Body of pancreas (tissue), 4 donors: ENCODE results near the gene MKKS. TPM values are rescaled to one million over a fixed set of nuclear protein-coding genes. Genes with fewer than 3 reads are reported as not detected.

Experiments
- ATAC-seq: fragments of 150-250 bp; one replicate; pipeline ENCODE4 v1.9.1; 2016
- DNase-seq, 4 donors: peaks; one replicate each; pipeline ENCODE4 v3.0.0-alpha.2; 2019
- H3K27ac ChIP-seq, 4 donors: fragments of 200-600 bp; sonication (generic); 1 replicate in 3 of 4; 2 replicates in 1 of 4; pipeline versions ENCODE4 v1.5.1 to v1.6.1; 2016 to 2019; ENCODE audit warnings: mild to moderate bottlenecking in 1 of 4, mixed read lengths in 1 of 4, moderate library complexity in 1 of 4
- H3K27me3 ChIP-seq, 2 donors: fragments of 200-600 bp; sonication (generic); one replicate each; pipeline ENCODE4 v1.6.0; 2016; ENCODE audit warnings: mild to moderate bottlenecking in 1 of 2
- H3K36me3 ChIP-seq, 2 donors: fragments of 200-600 bp; sonication (generic); replicated peaks in 1 of 2; 2 replicates each; pipeline ENCODE4 v1.5.1; 2016; ENCODE audit warnings: low read depth in 2 of 2; ENCODE audit not compliant: insufficient read depth in 1 of 2
- H3K4me1 ChIP-seq: fragments of 200-600 bp; sonication (generic); one replicate; pipeline ENCODE4 v1.6.0; 2016
- H3K4me3 ChIP-seq, 2 donors: fragments of 200-600 bp; sonication (generic); 1 replicate in 1 of 2; 2 replicates in 1 of 2; pipeline ENCODE4 v1.5.1; 2016 to 2019
- H3K9me3 ChIP-seq, 3 donors: fragments of 200-600 bp; sonication (generic); 1 replicate in 2 of 3; 2 replicates in 1 of 3; pipeline ENCODE4 v1.5.1; 2016
- CTCF ChIP-seq, 7 experiments: fragments of 450-650 bp in 4 of 7; fragments of 200-600 bp in 3 of 7; sonication (generic) in 3 of 7; IDR thresholded peaks; one replicate each; pipeline ENCODE4 v1.5.1; 2016 to 2019; ENCODE audit warnings: antibody characterized with exemption in 7 of 7
- POLR2A ChIP-seq, 3 donors: fragments of 450-650 bp; IDR thresholded peaks; one replicate each; pipeline ENCODE4 v1.6.1; 2016; ENCODE audit warnings: antibody characterized with exemption in 3 of 3, mild to moderate bottlenecking in 2 of 3
- WGBS, 2 donors: methylation state at CpG; one replicate each; pipeline ENCODE4 v1.1.5; 2017; 5-methylcytosine and 5-hydroxymethylcytosine counted together
- intact Hi-C: fragments of 100-400 bp; cut with DNase I; formaldehyde crosslinking; loops from one replicate; pipeline ENCODE4 v1.15.1; 2023
- total RNA-seq, 2 donors: library from RNA; depleted of rRNA; stranded (reverse); fragments of >200 nt; gene quantifications; one replicate each; pipeline ENCODE4 v1.1.0, GENCODE V29; 2016

The MKKS gene
- total RNA-seq, 2 donors from 2014 or later = 5.3 to 8.6 TPM

DNA sequence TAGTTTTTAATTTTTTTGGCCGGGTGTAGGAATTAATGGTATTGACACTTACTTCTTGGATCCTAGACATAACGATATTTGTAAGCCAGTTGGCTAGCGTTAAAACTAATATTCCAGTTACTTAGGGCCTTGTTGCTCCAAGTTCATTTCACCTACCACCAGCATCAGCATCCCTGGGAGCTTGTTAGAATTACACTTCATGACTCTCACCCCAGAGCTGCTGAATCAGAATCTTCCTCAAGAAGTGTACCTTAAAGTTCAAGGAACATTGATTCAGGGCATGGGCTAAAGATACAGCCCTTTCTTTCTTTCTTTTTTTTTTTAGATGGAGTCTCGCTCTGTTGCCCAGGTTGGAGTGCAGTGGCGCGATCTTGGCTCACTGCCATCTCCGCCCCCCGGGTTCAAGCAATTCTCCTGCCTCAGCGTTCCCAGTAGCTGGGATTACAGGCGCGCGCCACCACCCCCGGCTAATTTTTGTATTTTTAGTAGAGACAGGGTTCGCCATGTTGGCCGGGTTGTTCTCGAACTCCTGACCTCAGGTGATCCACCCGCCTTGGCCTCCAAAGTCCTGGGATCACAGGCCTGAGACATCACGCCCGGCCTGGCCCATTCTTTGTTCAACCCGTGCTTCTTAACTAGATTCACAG is 2.2 kb upstream of the MKKS start:
- no peaks in the 10 kb centered on the region for H3K36me3 ChIP-seq
- no peaks in the 10 kb centered on the region for H3K9me3 ChIP-seq
- DNase-seq (no peak), ATAC-seq (no peak)
- H3K27me3 ChIP-seq = no peaks in the 10 kb centered on the region
- peaks cover 30% of the 10 kb centered on the region for H3K4me1 ChIP-seq
- no peak overlapping the region for H3K4me3 ChIP-seq
- 92 to 93% methylated on average over 20 of the region's 20 CpGs for WGBS, 2 donors
- intact Hi-C loops = no loop called here
- H3K27ac ChIP-seq = no peak overlapping the region
- TF ChIP-seq CTCF (IDR thresholded peaks at IDR 0.05) (no peak), POLR2A (IDR thresholded peaks at IDR 0.05) (no peak)

DNA sequence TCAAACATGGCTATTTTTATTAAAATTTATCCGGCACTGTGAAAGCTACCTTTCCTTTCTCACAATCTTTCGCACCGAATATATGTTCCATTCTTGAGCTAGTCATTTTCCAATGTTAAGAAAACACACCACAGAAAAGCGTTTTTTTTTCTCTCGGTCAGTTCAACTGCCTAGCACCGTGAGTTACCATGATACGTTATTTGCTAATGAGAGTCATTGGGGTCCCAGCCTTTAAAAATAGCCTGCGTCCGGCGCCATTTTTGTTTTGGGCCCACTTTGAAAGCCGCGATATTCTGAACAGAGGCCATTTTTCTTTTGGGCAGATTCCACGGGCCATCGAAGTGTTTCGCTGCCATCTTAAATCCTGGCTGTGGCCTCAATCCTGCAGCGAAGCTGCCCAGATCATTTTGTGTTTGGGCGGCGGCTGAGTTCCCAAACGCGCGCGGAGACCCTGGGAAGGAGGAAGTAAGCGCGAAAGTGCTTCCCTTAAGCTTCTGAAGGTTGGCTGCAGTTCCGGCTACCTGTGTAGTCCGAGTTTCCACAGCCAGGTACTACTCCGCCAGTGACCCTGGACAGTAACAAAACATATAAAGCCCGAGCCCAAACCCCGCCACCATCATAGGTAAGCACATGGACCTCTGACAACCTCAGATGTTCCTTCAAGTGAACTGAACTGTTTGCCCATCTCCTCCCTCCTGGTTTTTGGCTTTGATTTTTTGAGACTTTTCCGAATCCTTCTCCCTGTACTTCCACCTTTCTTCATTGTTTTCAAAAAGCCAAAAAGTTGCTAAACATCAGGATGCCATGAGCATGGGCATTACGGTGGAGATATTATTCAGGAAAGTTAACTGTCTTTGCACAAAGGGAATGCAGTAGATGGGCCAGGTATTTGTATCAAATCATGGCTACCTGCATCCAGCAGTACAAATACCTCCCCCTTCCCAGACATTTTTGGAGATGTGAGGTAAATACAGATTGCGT is 1.1 kb upstream of the MKKS start, which contains the start of gene SLX4IP:
Gene SLX4IP (plus strand): TSS at position 474 of the 981 bp plus-strand sequence. CDS start 22,900 bp downstream, outside the sequence.
- peak; percentile 94 to 97 (median 95) for DNase-seq
- no peaks in the 10 kb centered on the region for H3K36me3 ChIP-seq
- H3K4me1 ChIP-seq = peaks cover 30% of the 10 kb centered on the region
- peak; percentile 82 for ATAC-seq
- peak within 1 kb of the TSS; percentile 75 to 93 (median 90) for H3K27ac ChIP-seq
- no peaks in the 10 kb centered on the region for H3K27me3 ChIP-seq
- TF ChIP-seq CTCF (IDR thresholded peaks at IDR 0.05) (peak in 2 of 7 experiments; percentile 4 to 7), POLR2A (IDR thresholded peaks at IDR 0.05) (peak in 2 of 3 donors; percentile 50 to 66)
- 0 to 1% methylated on average over 32 of the region's 32 CpGs for WGBS, 2 donors
- H3K4me3 ChIP-seq = peak within 1 kb of the TSS; percentile 68 to 83
- no peaks in the 10 kb centered on the region for H3K9me3 ChIP-seq
- intact Hi-C loops = no loop called here

- H3K27me3 ChIP-seq = no peaks in the 10 kb centered on the region
- peak; percentile 94 to 97 (median 96) for DNase-seq
- no peaks in the 10 kb centered on the region for H3K36me3 ChIP-seq
- WGBS, 2 donors = 0% methylated on average over 17 of the region's 17 CpGs
- H3K9me3 ChIP-seq = no peaks in the 10 kb centered on the region
- peak overlapping the region; percentile 68 to 83 for H3K4me3 ChIP-seq
- peak; percentile 88 for ATAC-seq
- intact Hi-C loops = no loop called here
- TF ChIP-seq CTCF (IDR thresholded peaks at IDR 0.05) (no peak), POLR2A (IDR thresholded peaks at IDR 0.05) (peak; percentile 82 to 97 (median 97))
- H3K4me1 ChIP-seq = peaks cover 30% of the 10 kb centered on the region
- H3K27ac ChIP-seq = peak overlapping the region; percentile 75 to 93 (median 90)
Observed at GRCh38 chr20:10434467-10434831, 427 bp upstream of the MKKS start.

DNA sequence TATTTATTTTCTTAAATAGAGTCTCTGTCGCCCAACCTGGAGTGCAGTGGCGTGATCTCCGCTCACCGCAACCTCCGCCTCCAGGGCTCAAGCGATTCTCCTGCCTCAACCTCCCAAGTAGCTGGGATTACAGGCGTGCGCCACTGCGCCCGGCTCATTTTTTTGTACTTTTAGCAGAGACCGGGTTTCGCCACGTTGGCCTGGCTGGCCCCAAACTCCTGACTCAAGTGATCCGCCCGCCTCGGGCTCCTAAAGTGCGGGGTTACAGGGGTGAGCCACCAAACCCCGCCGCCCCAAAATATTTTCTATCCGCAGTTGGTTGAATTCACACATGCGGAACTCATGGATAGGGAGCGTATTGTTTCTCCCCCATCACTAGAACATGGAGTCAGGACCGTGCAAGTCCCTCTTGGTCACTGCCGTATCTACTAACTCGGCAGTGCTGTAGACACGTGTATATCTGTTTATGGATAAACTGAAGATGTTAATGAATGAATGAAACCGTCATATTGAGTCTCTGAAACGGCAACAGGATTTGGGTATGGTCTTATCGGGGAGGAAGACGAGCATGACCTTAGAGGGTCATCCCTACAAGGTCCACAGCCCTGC is 904 bp downstream of the MKKS start:
- no peaks in the 10 kb centered on the region for H3K9me3 ChIP-seq
- intact Hi-C loops = no loop called here
- H3K27ac ChIP-seq = peak overlapping the region; percentile 75 to 93 (median 90)
- DNase-seq (no peak), ATAC-seq (no peak)
- peaks cover 30% of the 10 kb centered on the region for H3K4me1 ChIP-seq
- TF ChIP-seq CTCF (IDR thresholded peaks at IDR 0.05) (no peak), POLR2A (IDR thresholded peaks at IDR 0.05) (no peak)
- 45 to 46% methylated on average over 27 to 30 of the region's 30 CpGs for WGBS, 2 donors
- no peaks in the 10 kb centered on the region for H3K36me3 ChIP-seq
- H3K4me3 ChIP-seq = peak overlapping the region; percentile 68 to 83
- no peaks in the 10 kb centered on the region for H3K27me3 ChIP-seq
